ACC112 (cell line): ENCODE data around the gene MYCBP2.
"Not testable (repeated sequence)": the region's sequence is repeated elsewhere in the genome, so short reads cannot be mapped to it uniquely, and the experiment has no call there.

Experiments
- H2AFZ ChIP-seq: fragments of 200-600 bp; sonication (generic); one replicate; pipeline ENCODE4 v1.6.0; 2017; ENCODE audit warnings: antibody characterized with exemption, low read length; ENCODE audit not compliant: unreplicated experiment
- H3K27ac ChIP-seq: fragments of 200-600 bp; sonication (generic); 2 replicates; pipeline ENCODE4 v1.5.1; 2014; ENCODE audit warnings: low read depth, mild to moderate bottlenecking, antibody characterized with exemption, low read length, moderate library complexity
- H3K27me3 ChIP-seq: fragments of 200-600 bp; sonication (generic); 2 replicates; pipeline ENCODE4 v1.6.1; 2014; ENCODE audit warnings: mild to moderate bottlenecking, antibody characterized with exemption, low read length, moderate library complexity, mixed read lengths; ENCODE audit not compliant: insufficient read depth
- H3K36me3 ChIP-seq: fragments of 200-600 bp; sonication (generic); 2 replicates; pipeline ENCODE4 v1.6.1; 2016; ENCODE audit warnings: mild to moderate bottlenecking, antibody characterized with exemption, low read length, moderate library complexity, mixed read lengths; ENCODE audit not compliant: insufficient read depth
- H3K4me1 ChIP-seq: fragments of 200-600 bp; sonication (generic); one replicate; pipeline ENCODE4 v1.6.1; 2016; ENCODE audit warnings: low read length, mixed read lengths; ENCODE audit not compliant: insufficient read depth, unreplicated experiment, control insufficient read depth
- H3K4me3 ChIP-seq: fragments of 200-600 bp; sonication (generic); 2 replicates; pipeline ENCODE4 v1.5.1; 2014; ENCODE audit warnings: mild to moderate bottlenecking, low read depth, low read length
- H3K79me2 ChIP-seq: fragments of 200-600 bp; sonication (generic); one replicate; pipeline ENCODE4 v1.6.0; 2016; ENCODE audit warnings: low read length; ENCODE audit not compliant: control insufficient read depth, unreplicated experiment, insufficient read depth

Gene MYCBP2

GRCh38 chr13:77356155-77356554 lies 29.3 kb upstream of the MYCBP2 start:
- H2AFZ ChIP-seq, result no peak overlapping the region
- no peak overlapping the region for H3K27ac ChIP-seq
- H3K4me1 ChIP-seq, result no peaks in the 10 kb centered on the region

GRCh38 chr13:77353995-77354394 lies 27.1 kb upstream of the MYCBP2 start:
- Histone ChIP-seq H3K36me3 (no peaks in the 10 kb centered on the region), H3K4me3 (no peak overlapping the region), H3K27ac (no peak overlapping the region), H3K4me1 (no peaks in the 10 kb centered on the region), H2AFZ (no peak overlapping the region), H3K79me2 (no peaks in the 10 kb centered on the region), H3K27me3 (peaks cover 4% of the 10 kb centered on the region; the same call in 1 of the 2 replicates)

More at GRCh38 chr13:77356155-77356554, 29.3 kb upstream of the MYCBP2 start:
- H3K27me3 ChIP-seq, result no peaks in the 10 kb centered on the region
- H3K4me3 ChIP-seq, result no peak overlapping the region
- no peaks in the 10 kb centered on the region for H3K79me2 ChIP-seq
- H3K36me3 ChIP-seq, result no peaks in the 10 kb centered on the region

GRCh38 chr13:77351315-77351714 lies 24.4 kb upstream of the MYCBP2 start:
- Histone ChIP-seq H3K27ac (no peak overlapping the region), H2AFZ (no peak overlapping the region), H3K79me2 (no peaks in the 10 kb centered on the region), H3K27me3 (peaks cover 4% of the 10 kb centered on the region; the same call in 1 of the 2 replicates), H3K4me3 (no peak overlapping the region), H3K4me1 (no peaks in the 10 kb centered on the region), H3K36me3 (no peaks in the 10 kb centered on the region)

GRCh38 chr13:77350811-77351210 lies 23.9 kb upstream of the MYCBP2 start:
- Histone ChIP-seq H2AFZ (no peak overlapping the region), H3K27me3 (peaks cover 4% of the 10 kb centered on the region; the same call in 1 of the 2 replicates), H3K4me3 (no peak overlapping the region), H3K36me3 (no peaks in the 10 kb centered on the region), H3K4me1 (no peaks in the 10 kb centered on the region), H3K27ac (no peak overlapping the region), H3K79me2 (no peaks in the 10 kb centered on the region)

- Histone ChIP-seq H3K4me3 (no peak overlapping the region), H3K27ac (no peak overlapping the region), H3K79me2 (no peaks in the 10 kb centered on the region), H3K4me1 (no peaks in the 10 kb centered on the region), H3K27me3 (peaks cover 4% of the 10 kb centered on the region; the same call in 1 of the 2 replicates), H2AFZ (no peak overlapping the region), H3K36me3 (no peaks in the 10 kb centered on the region)
Observed at GRCh38 chr13:77349365-77349764, 22.5 kb upstream of the MYCBP2 start.

GRCh38 chr13:77347351-77347750 lies 20.5 kb upstream of the MYCBP2 start:
- not testable (repeated sequence) for H2AFZ ChIP-seq, H3K4me1 ChIP-seq, H3K27ac ChIP-seq, H3K79me2 ChIP-seq, H3K36me3 ChIP-seq, H3K27me3 ChIP-seq, H3K4me3 ChIP-seq

- Histone ChIP-seq H2AFZ (no peak overlapping the region), H3K27me3 (peaks cover 4% of the 10 kb centered on the region; the same call in 1 of the 2 replicates), H3K4me1 (no peaks in the 10 kb centered on the region), H3K27ac (no peak overlapping the region), H3K4me3 (no peak overlapping the region), H3K36me3 (no peaks in the 10 kb centered on the region), H3K79me2 (no peaks in the 10 kb centered on the region)
Observed at GRCh38 chr13:77345150-77345780, 18.4 kb upstream of the MYCBP2 start.

GRCh38 chr13:77343841-77344240 lies 16.9 kb upstream of the MYCBP2 start:
- H3K36me3 ChIP-seq, result no peaks in the 10 kb centered on the region
- no peaks in the 10 kb centered on the region for H3K79me2 ChIP-seq
- no peak overlapping the region for H2AFZ ChIP-seq
- no peak overlapping the region for H3K27ac ChIP-seq
- no peaks in the 10 kb centered on the region for H3K4me1 ChIP-seq
- H3K27me3 ChIP-seq, result 0 out of 2 replicates have a peak, but pooled peaks cover 5% of the 10 kb centered on the region
- no peak overlapping the region for H3K4me3 ChIP-seq

- H3K27me3 ChIP-seq, result peaks cover 12% of the 10 kb centered on the region
- H3K4me3 ChIP-seq, result no peak overlapping the region
- H3K36me3 ChIP-seq, result no peaks in the 10 kb centered on the region
- H3K79me2 ChIP-seq, result no peaks in the 10 kb centered on the region
- no peak overlapping the region for H2AFZ ChIP-seq
- no peak overlapping the region for H3K27ac ChIP-seq
- H3K4me1 ChIP-seq, result no peaks in the 10 kb centered on the region
Observed at GRCh38 chr13:77339408-77339807, 12.5 kb upstream of the MYCBP2 start.

GRCh38 chr13:77338961-77339401 lies 12.1 kb upstream of the MYCBP2 start:
- H3K36me3 ChIP-seq, result no peaks in the 10 kb centered on the region
- no peak overlapping the region for H3K4me3 ChIP-seq
- H3K4me1 ChIP-seq, result no peaks in the 10 kb centered on the region
- peaks cover 12% of the 10 kb centered on the region for H3K27me3 ChIP-seq
- H3K27ac ChIP-seq, result no peak overlapping the region
- no peaks in the 10 kb centered on the region for H3K79me2 ChIP-seq
- no peak overlapping the region for H2AFZ ChIP-seq

- Histone ChIP-seq H3K36me3 (no peaks in the 10 kb centered on the region), H3K27me3 (peaks cover 12% of the 10 kb centered on the region), H2AFZ (no peak overlapping the region), H3K4me3 (no peak overlapping the region), H3K27ac (no peak overlapping the region), H3K79me2 (no peaks in the 10 kb centered on the region), H3K4me1 (no peaks in the 10 kb centered on the region)
Observed at GRCh38 chr13:77338329-77338728, 11.4 kb upstream of the MYCBP2 start.
